Keratinocyte (primary cell): Measurements from ENCODE around the gene CEACAM21. TPM values are rescaled to one million over a fixed set of nuclear protein-coding genes. Genes with fewer than 3 reads are reported as not detected.

ENCODE experiments used
- DNase-seq: peaks from one replicate; pipeline ENCODE4 v3.0.0-alpha.2; 2011; ENCODE audit warnings: low read depth, missing footprints, low spot score
- FAIRE-seq: peaks from 2 replicates; lab custom pipeline; 2011; peaks lifted over from hg19 to GRCh38; lab: Jason Lieb, UNC
- H2AFZ ChIP-seq: 2 replicates; pipeline ENCODE4 v1.6.0; 2012; ENCODE audit warnings: low read length, control low read depth, inconsistent platforms; ENCODE audit not compliant: control insufficient read depth
- H3K27ac ChIP-seq: 2 replicates; pipeline ENCODE4 v1.5.1; 2011; ENCODE audit warnings: low read length; ENCODE audit not compliant: control insufficient read depth, insufficient read depth
- H3K27me3 ChIP-seq: 3 replicates; pipeline ENCODE4 v1.6.0; 2011; ENCODE audit warnings: low read length; ENCODE audit not compliant: control insufficient read depth, insufficient read depth; ENCODE audit errors: extremely low read depth
- H3K36me3 ChIP-seq, 2 experiments: 2 replicates in 1 of 2; 3 replicates in 1 of 2; pipeline ENCODE4 v1.5.1; 2011; ENCODE audit warnings: low read length in 2 of 2, mild to moderate bottlenecking in 1 of 2; ENCODE audit not compliant: control insufficient read depth in 2 of 2, insufficient read depth in 2 of 2; ENCODE audit errors: extremely low read depth in 1 of 2
- H3K4me1 ChIP-seq: 3 replicates; pipeline ENCODE4 v1.5.1; 2011; ENCODE audit warnings: low read length; ENCODE audit not compliant: control insufficient read depth, insufficient read depth; ENCODE audit errors: extremely low read depth
- H3K4me2 ChIP-seq: 3 replicates; pipeline ENCODE4 v1.6.0; 2011; ENCODE audit warnings: low read depth, low read length; ENCODE audit not compliant: control insufficient read depth, insufficient read depth; ENCODE audit errors: extremely low read depth
- H3K4me3 ChIP-seq, 3 experiments: fragments of 200-600 bp in 1 of 3; sonication (generic) in 1 of 3; 2 replicates in 2 of 3; 3 replicates in 1 of 3; pipeline ENCODE4 v1.5.1; 2011 to 2016; ENCODE audit warnings: low read length in 3 of 3, mild to moderate bottlenecking in 3 of 3, control low read depth in 2 of 3, inconsistent platforms in 1 of 3, low read depth in 1 of 3, mixed read lengths in 1 of 3, mixed run types in 1 of 3, moderate library complexity in 1 of 3; ENCODE audit not compliant: control insufficient read depth in 2 of 3, insufficient read depth in 2 of 3; ENCODE audit errors: extremely low read depth in 1 of 3
- H3K79me2 ChIP-seq: 2 replicates; pipeline ENCODE4 v1.6.0; 2012; ENCODE audit warnings: low read length; ENCODE audit not compliant: control insufficient read depth, insufficient read depth
- H3K9ac ChIP-seq: 3 replicates; pipeline ENCODE4 v1.6.0; 2011; ENCODE audit warnings: low read length; ENCODE audit not compliant: control insufficient read depth, insufficient read depth; ENCODE audit errors: extremely low read depth
- H3K9me1 ChIP-seq: 3 replicates; pipeline ENCODE4 v1.6.0; 2011; ENCODE audit warnings: low read length; ENCODE audit not compliant: control insufficient read depth, insufficient read depth; ENCODE audit errors: extremely low read depth
- H3K9me3 ChIP-seq: 2 replicates; pipeline ENCODE4 v1.5.1; 2012; ENCODE audit warnings: low read depth, low read length; ENCODE audit not compliant: control insufficient read depth
- H4K20me1 ChIP-seq: 3 replicates; pipeline ENCODE4 v1.6.0; 2011; ENCODE audit warnings: low read length; ENCODE audit not compliant: control insufficient read depth, insufficient read depth; ENCODE audit errors: extremely low read depth
- CTCF ChIP-seq, 3 experiments: IDR thresholded peaks in 1 of 3; conservative IDR thresholded peaks in 1 of 3; optimal IDR thresholded peaks in 1 of 3; 2 replicates in 2 of 3; 3 replicates in 1 of 3; pipeline versions ENCODE3 to v1.5.1; 2011; ENCODE audit warnings: low read length in 3 of 3, mild to moderate bottlenecking in 3 of 3, moderate library complexity in 2 of 3, control low read depth in 1 of 3, inconsistent platforms in 1 of 3; ENCODE audit not compliant: insufficient read depth in 2 of 3; ENCODE audit errors: extremely low read depth in 1 of 3
- EZH2 ChIP-seq: IDR thresholded peaks from one replicate; pipeline ENCODE4 v1.6.1; 2012; ENCODE audit warnings: inconsistent platforms, mild to moderate bottlenecking, low read length, moderate library complexity
- dilution Hi-C: fragments of 300-500 bp; cut with MboI; formaldehyde crosslinking; loops from one replicate; pipeline ENCODE4 v1.7.0; 2020; ENCODE audit warnings: low sequenced_read_pairs; ENCODE audit not compliant: extremely low pct_ligation_motif_present
- polyA plus RNA-seq, 5 experiments: library from polyadenylated mRNA; depleted of rRNA in 3 of 5; stranded (reverse) in 3 of 5; stranded (forward) in 1 of 5; unstranded in 1 of 5; fragments of >200 nt; gene quantifications; 1 replicate in 1 of 5; 2 replicates in 3 of 5; 3 replicates in 1 of 5; pipeline versions ENCODE4 v1.2.1 to v1.2.3, GENCODE V29; 2011 to 2012; ENCODE audit warnings: missing spikeins in 2 of 5, low read depth in 1 of 5, low replicate concordance in 1 of 5

CEACAM21 gene
- polyA plus RNA-seq, 1 donor (not counting 4 experiments of a cell fraction or from before 2014, with no cell fraction given) = not detected

GRCh38 chr19:41577144-41577830 lies 1.3 kb downstream of the CEACAM21 start:
- no peaks in the 10 kb centered on the region for H4K20me1 ChIP-seq
- H3K79me2 ChIP-seq = no peaks in the 10 kb centered on the region
- no peak overlapping the region for H3K9ac ChIP-seq
- no peaks in the 10 kb centered on the region for H3K36me3 ChIP-seq
- H3K9me3 ChIP-seq = peaks cover under 1% of the 10 kb centered on the region
- H3K9me1 ChIP-seq = no peaks in the 10 kb centered on the region
- H3K4me3 ChIP-seq = no peak overlapping the region
- FAIRE-seq = no peak
- H3K4me1 ChIP-seq = no peaks in the 10 kb centered on the region
- dilution Hi-C loops = no loop called here
- H3K4me2 ChIP-seq = no peak overlapping the region
- TF ChIP-seq CTCF (optimal IDR thresholded peaks at IDR 0.05 in 1 of 3, IDR thresholded peaks at IDR 0.05 in 1 of 3, conservative IDR thresholded peaks at IDR 0.05 in 1 of 3; ENCODE audit: extremely low read depth in 1 of 3, insufficient read depth in 2 of 3, low read length in 3 of 3) (no peak), EZH2 (no peak)
- H3K27me3 ChIP-seq = peaks cover 9% of the 10 kb centered on the region
- DNase-seq = no peak
- H2AFZ ChIP-seq = no peak overlapping the region
- H3K27ac ChIP-seq = no peak overlapping the region

- Histone ChIP-seq H3K9me3 (peaks cover 4% of the 10 kb centered on the region), H3K27me3 (peaks cover 5% of the 10 kb centered on the region)
Observed at GRCh38 chr19:41577833-41578232, 1.9 kb downstream of the CEACAM21 start.

More at GRCh38 chr19:41577833-41578232, 1.9 kb downstream of the CEACAM21 start:
- Histone ChIP-seq H3K4me3 (no peak overlapping the region), H3K27ac (no peak overlapping the region), H3K36me3 (no peaks in the 10 kb centered on the region), H3K9me1 (no peaks in the 10 kb centered on the region), H3K79me2 (no peaks in the 10 kb centered on the region), H3K9ac (no peak overlapping the region), H3K4me1 (no peaks in the 10 kb centered on the region), H2AFZ (no peak overlapping the region), H4K20me1 (no peaks in the 10 kb centered on the region), H3K4me2 (no peak overlapping the region)
- TF ChIP-seq EZH2 (no peak), CTCF (optimal IDR thresholded peaks at IDR 0.05 in 1 of 3, IDR thresholded peaks at IDR 0.05 in 1 of 3, conservative IDR thresholded peaks at IDR 0.05 in 1 of 3; ENCODE audit: extremely low read depth in 1 of 3, insufficient read depth in 2 of 3, low read length in 3 of 3) (no peak)
- dilution Hi-C loops = no loop called here
- FAIRE-seq = no peak
- no peak for DNase-seq
